LNCaP clone FGC (cell line): ENCODE results near the gene PKN3.

Source experiments
- DNase-seq: peaks from one replicate; pipeline ENCODE4 v3.0.0-alpha.2; 2011; ENCODE audit warnings: low read depth
- H3K4me3 ChIP-seq: 2 replicates; pipeline ENCODE4 v1.5.1; 2011; ENCODE audit warnings: mild to moderate bottlenecking, low read depth, low read length, control low read depth
- CTCF ChIP-seq: IDR thresholded peaks from 2 replicates; pipeline ENCODE4 v1.5.1; 2012; ENCODE audit warnings: mild to moderate bottlenecking; ENCODE audit not compliant: control insufficient read depth, insufficient read depth; ENCODE audit errors: extremely low read depth

Gene PKN3

GRCh38 chr9:128724744-128725211, 22.5 kb downstream of the PKN3 start:
- TF ChIP-seq CTCF: no peak
- DNase-seq: peak; percentile 75
- H3K4me3 ChIP-seq: peak overlapping the region; percentile 94

- no peak for TF ChIP-seq CTCF
- DNase-seq: no peak
Measured at GRCh38 chr9:128727640-128728248, 25.4 kb downstream of the PKN3 start.

GRCh38 chr9:128728298-128728697, 26.0 kb downstream of the PKN3 start:
- no peak for DNase-seq
- TF ChIP-seq CTCF: no peak
- no peak overlapping the region for H3K4me3 ChIP-seq

More at GRCh38 chr9:128727640-128728248, 25.4 kb downstream of the PKN3 start:
- no peak overlapping the region for H3K4me3 ChIP-seq

- no peak for DNase-seq
- H3K4me3 ChIP-seq: no peak overlapping the region
- no peak for TF ChIP-seq CTCF
Measured at GRCh38 chr9:128729302-128729701, 27.0 kb downstream of the PKN3 start.

- no peak for TF ChIP-seq CTCF
- DNase-seq: no peak
- H3K4me3 ChIP-seq: no peak overlapping the region
Measured at GRCh38 chr9:128729766-128730517, 27.6 kb downstream of the PKN3 start.

GRCh38 chr9:128731093-128731492, 28.8 kb downstream of the PKN3 start:
- no peak for DNase-seq
- H3K4me3 ChIP-seq: no peak overlapping the region
- TF ChIP-seq CTCF: no peak

- H3K4me3 ChIP-seq: no peak overlapping the region
- no peak for TF ChIP-seq CTCF
- no peak for DNase-seq
Measured at GRCh38 chr9:128731691-128732090, 29.4 kb downstream of the PKN3 start.
